ENCODE data around the gene SMAP1.
"Not testable (repeated sequence)": the region's sequence is repeated elsewhere in the genome, so short reads cannot be mapped to it uniquely, and the experiment has no call there.

The SMAP1 gene

DNA sequence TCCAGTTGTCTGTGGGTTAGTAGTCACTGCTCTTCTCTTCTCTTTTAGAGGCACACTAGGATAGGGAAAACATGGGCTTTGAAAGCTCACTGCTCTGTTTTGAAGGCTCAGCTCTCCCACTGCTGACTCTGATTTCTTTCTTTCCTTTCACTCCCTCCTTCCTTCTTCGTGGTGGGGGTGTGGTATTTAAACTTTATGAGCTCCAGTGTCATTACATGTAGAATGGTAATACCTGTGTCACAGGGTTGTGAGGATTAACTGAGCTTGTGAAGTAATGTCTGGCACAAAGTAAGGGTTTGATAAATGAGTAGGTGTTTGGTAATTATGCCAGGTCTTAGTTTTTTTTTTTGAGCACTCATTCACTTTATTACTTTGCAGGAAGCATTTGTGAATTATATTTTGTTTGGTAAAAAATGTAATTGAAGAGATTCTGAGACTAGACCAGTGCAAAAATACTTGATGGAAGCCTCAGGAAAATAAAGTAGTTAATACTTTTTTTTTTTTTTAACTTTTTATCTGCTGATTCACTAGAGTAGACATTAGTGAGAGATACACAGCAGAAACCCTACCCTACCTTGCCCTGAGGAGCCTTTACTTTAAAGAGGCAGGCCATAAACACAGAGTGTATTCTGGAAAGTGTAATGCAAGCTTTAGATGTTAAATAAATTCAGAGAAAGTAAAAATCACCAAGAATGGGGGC is 17.3 kb downstream of the SMAP1 start:
- DNase-seq: no peak

DNA sequence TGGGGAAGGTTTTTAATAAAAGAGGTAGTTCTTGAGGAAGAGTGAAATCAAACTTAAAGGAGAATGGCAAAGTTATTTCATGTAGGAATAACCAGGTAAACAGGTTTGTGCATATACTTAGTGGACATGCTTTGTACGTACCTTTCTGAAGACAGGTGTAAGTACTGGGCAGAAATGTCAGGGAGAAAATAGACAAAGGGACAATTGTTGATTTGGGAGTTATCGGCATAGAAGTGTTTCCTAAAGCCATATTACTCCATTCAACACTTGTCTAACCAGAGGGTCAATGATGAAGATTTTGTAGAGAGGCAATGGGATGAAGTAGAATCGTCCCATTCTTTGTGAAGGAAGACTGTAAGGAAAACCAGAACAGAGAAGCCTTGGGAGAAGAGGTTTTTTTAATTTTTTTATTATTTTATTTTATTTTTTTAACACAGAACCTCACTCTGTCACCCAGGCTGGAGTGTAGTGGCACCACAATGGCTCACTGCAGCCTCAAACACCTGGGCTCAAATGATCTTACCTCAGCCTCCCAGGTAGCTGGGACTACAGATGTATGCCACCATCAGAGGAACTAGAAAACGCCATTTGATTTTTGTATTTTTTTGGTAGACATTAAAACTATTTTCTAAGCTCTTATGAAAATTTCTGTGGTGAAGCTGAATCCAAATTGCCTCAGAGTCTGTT is 18.0 kb downstream of the SMAP1 start:
- DNase-seq: no peak

DNA sequence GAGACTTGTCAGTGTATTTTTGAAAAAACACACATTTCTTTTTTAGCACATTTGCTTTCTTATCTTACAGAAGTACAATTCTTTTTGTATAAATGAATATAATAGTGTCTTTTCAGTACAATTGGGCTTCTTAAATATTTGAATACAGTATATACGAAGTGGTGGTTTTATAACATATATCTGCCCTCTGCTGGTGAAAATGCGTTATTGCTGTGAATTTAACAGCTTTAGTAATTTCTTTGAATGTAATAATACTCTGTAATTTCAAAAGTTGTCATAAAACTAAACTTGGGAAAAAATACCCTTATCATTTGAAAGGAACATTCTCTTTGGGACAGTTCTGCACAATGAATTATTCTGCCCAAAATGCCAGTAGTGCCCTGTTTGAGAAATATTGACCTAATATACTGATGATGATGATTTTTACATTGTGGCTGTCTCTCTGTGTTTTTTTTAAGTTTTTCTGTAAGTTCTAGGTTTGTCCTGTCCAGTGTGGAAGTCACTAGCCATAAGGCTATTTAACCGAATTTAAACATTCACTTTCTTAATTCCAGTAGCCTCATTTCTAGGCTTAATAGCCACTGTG is 19.0 kb downstream of the SMAP1 start:
- DNase-seq: no peak

DNA sequence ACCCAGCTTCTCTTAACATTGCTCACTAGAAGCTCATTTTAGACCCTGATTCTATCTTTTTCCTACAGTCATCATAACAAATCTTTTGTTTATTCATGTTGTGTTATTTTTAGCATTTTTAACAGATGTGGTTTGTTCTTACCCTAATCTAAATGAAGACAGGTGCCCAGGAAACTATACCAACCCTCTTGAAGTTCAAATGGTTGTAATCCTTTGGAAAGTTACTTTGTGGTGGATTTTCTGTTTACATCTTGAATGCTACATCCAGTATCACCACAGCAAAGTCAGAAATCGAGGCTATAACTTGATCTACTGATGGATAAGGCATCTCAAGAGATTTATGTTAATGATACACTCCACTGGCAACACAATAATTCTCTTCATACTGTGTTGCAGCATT is 26.2 kb downstream of the SMAP1 start:
- DNase-seq: no peak

DNA sequence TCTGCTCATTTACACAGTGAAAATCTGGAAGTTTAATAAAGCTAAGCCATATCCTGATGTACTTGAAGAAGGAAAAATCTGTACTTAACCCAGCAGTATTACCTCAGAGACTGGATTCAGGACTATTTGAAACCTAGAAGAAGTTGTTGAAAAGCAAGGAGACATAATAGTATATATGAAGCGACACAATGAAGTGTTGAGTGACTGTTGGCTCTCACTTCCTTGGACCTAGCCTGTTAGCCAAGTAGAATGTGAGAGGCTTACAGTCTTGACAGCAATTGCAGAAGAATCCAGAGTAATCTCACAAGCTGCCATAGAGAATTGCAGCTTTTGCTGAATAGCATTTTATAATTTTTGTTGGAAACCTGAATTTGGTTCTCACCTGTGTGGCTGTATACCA is 26.7 kb downstream of the SMAP1 start:
- DNase-seq: no peak

DNA sequence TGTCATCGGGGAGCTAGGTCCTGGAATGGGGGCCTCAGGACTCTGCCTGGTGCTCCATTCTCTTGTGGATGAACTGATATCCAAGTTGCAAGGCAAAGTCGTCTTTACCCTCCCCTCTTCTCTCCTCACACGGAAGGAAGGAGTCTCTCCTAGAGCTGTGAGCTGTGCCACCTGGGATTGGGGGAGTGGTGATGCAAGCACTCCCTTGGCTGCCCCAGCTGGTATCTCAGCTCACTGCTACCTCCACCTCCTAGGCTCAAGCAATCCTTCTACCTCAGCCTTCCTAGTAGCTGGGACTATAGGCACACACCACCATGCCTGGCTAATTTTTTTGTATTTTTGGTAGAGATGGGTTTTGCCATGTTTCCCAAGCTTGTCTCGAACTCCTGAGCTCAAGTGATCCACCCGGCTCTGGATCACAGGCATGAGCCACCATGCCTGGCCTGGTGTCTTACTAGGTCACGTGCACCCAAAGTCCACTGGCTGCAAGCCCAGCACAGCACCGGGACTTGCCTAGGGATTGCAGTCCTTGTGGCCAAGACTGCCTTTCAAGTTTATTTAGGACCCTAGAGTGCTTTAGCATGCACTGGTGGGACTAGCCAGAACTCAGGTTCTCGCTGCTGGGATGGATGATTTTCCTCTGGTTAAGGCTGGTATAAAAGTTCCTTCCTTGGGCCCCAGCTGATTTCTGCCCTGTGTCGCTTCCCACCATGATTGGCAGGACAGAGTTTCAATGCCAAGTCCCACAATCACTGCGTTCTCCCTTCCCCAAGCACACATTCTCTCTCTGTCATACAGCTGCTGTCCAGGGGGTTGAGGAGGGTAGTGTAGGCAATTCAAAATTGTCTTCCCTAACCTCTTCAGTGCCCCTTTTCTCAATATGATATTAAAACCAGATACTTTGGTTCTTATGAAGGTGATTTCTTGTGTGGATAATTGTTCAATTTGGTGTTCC is 33.5 kb downstream of the SMAP1 start:
- no peak for DNase-seq

DNA sequence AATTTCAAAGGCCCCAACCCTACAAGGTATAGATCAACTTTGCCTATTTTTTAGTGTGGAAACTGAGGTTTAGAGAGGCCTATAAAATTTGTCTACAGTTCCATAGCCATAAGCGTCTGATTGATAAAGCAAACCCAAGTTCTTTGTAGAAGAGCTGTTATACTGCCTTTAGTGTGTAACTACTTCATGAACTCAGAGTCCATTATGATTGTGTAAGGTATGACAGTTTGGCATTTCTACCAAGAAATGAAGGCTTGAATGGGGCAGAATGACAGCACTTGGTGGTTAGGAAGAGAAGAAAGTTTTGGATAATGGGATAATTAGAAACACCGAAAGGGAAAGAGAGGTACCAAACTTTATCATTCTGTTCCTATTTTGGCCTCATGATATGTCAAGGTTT is 38.1 kb downstream of the SMAP1 start:
- no peak for DNase-seq

DNA sequence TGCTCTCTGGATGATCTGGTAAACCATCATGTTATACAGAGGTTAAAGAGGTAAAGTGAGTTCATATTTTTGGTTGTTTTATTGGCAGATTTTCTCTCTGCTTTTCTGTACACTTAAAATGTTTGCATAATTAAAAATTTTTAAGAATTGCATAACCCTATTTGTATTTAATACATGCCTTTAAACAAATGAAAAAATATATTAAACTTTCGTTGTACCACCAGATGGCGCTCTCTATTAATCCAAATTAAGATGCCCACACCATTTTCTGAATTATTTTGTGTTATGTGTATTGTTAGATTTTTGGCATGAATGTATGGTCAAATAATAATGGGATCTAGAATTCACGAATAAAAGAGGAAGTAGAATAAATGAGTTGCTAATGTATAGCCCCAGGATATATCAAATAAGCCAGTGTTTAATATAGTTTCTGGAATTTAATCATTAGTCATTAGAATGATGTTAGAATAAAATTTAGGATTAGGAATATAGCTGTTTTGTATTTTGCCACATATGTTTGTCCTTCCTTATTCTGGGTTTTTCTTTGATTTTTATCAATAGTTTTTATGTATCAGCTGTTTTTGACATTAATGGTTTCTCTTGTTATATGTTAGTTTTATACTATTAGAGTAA is 38.9 kb downstream of the SMAP1 start:
- no peak for DNase-seq

DNA sequence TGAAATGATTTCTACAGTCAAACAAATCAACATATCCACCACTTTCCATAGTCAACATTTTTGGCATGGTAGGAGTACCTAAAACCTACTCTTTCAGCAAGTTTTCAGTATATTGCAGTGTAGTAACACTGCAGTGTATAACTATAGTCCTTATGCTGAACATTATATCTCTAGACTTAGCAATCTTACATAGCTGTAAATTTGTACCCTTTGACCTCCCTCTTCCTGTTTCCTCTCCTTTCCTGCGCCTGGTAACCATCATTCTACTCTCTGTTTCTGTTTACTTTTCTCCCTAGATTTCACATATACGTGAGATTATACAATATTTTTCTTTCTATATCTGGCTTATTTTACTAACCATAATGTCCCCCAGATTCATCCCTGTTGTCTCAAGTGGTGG is 40.2 kb downstream of the SMAP1 start:
- no peak for DNase-seq

DNA sequence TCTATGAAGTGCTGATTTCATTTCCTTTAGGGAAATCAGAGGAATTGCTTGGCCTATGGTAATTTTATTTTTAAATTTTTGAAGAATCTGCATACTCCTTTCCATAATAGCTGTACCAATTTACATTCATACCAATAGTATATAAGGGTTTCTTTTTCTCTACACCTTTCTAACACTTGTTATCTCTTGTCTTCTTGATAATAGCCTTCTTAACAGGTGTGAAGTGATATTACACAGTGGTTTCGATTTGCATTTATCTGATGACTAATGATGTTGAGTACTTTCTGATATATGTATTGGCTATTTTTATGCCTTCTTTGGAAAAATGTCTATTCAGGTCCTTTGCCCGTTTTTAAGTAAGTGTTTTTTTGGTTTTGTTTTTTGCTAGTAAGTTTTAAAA is 40.8 kb downstream of the SMAP1 start:
- no peak for DNase-seq

DNA sequence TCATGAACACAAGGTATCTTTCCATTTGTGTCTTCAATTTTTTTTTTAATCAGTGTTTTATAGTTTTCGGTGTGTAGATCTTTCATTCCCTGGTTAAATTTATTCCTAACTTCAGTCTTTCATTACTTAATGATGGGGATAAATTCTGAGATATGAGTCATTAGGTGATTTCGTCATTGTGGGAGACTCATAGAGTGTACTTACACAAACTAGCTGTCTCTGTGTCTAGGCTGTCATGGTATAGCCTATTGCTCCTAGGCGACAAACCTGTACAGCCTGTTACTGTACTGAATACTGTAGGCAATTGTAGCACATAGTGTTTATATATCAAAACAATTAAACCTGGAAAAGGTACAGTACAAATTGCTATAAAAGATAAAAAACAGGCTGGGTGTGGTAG is 42.1 kb downstream of the SMAP1 start:
- no peak for DNase-seq

DNA sequence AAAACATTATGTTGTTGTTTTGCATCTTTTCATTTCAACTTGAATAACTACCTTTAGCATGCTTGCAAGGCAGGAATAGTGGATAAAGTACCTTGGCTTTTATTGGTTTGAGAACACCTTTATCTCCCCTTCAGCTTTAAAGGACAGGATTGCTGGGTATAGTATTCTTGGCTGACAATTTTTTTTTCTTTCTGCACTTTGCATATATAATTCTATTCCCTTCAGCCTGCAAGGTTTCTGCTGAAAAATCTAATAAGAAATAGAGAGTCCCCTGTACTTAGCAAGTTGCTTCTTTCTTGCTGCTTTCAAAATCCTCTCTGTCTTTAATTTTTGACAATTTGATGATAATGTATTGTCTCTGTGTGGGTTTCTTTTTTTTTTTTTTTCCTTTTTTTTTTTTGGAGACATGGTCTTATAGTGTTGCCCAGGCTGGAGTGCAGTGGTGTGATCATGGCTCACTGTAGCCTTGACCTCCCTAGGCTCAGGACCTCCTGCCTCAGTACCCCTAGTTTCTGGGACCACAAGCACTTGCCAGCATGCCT is 47.1 kb downstream of the SMAP1 start:
- DNase-seq: no peak

DNA sequence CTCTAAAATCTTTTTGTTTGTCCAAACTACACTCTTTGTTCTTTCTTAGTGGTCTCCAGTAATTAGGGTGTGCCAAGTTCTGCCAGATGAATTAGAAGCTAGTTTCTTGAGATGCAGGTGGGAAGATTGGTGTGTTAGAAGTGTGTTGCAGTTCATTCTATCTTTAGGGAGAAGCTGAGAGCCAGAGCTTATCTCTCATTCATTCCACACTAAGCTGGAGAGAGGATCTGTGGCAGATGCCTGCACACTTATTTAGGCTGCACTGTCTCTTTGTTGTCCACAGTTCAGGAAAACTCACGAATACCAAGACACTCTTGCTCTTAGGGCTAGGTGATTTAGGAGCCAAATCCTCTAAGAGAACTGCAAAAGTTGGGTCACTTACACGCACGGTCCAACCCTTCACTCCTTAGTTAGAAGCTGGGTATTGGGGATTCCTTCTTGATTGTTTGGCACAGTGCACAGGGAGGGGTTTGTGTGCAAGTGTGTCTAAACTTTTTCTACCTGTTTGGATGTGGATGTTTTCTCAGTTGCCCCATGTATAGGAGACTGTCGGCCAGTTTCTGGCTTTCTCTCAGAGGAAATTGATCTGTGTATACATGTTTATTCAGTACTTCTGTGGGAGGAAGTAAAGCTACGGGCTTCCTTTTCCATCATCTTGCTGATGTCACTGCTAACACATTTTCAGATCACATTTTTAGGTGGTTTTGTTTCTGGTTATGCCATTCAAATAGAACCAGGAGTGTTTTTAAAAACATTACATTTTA is 49.5 kb downstream of the SMAP1 start:
- DNase-seq: no peak

DNA sequence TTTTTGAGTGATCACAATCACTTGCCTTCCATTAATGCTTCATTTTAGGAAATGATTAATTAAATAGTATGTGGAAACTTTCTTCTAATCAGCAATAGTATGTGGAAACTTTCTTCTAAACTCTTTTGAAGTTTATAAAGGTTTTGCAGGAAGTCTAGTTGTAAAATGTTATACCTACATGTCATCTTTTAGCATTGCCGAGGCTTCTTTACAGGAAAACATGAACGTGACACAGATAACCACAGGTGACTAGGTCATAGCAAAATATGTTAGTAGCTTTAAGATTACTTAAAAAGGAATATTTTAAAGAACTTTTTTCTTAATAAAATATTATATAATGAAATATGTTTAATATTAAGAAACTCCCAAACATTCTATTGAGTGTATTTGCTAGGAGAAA is 56.8 kb downstream of the SMAP1 start:
- DNase-seq: no peak

DNA sequence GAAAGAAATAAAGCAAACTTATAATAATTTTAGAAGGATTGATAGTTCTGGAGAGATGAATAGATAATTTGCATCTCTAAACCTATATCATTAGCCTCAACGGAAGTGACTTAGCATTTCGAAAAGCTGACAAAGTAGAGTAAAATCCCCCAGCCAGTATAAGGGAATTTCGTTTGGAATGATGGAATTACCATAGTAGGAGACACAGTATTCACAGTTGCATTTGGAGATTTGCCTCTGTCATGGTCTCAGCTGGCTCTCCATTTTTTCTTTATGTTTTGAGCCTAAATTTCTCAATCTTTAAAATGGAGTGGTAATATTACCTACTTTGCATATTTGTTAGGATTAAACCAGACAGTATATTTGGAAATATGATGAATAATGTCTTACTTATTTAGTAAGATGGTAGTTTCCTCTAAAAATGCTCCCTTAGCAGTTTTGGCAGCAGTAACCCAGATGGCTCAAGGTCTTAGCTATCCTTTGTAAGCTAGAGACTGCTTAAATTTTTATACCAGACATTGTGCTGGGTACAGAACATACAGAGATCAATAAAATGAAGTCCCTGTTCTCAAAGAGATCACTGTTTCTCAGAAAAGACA is 58.2 kb downstream of the SMAP1 start:
- no peak for DNase-seq

DNA sequence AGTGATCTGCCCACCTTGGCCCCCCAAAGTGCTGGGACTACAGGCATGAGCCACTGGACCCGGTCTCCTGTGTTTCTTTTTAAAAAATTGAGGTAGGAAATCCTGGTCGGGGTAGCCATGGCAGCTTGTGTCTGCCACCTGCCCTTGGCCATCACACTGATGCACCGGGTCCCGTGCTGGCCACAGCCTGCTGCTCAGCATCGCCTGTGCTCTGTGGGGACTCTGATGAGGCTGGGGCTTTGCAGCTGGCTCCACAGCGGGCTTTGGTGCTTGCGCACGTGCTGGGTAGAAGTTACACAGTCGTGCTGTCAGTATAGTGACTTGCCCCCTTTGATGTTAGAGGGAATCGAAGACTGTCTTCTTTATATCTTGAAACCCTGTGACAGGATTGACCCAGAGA is 66.7 kb downstream of the SMAP1 start:
- no peak for DNase-seq

DNA sequence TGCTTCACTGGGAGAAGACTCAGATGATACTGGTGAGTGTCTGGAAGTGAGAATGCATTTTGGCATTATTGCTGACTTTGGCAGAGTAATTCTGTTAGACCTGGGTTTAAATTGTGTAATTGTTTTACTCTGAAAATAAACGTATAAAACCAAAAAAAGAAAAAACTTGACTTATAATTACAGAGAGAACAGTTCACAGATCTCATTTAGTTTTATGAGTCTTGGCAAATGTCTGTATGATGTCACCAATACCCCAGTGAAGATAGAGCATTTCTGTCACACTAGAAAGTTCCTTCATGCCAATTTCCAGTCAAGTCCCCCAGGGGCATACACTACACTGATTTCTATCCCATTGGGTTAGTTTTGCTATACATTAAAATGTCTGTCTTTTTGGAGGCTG is 67.3 kb downstream of the SMAP1 start:
- no peak for DNase-seq

DNA sequence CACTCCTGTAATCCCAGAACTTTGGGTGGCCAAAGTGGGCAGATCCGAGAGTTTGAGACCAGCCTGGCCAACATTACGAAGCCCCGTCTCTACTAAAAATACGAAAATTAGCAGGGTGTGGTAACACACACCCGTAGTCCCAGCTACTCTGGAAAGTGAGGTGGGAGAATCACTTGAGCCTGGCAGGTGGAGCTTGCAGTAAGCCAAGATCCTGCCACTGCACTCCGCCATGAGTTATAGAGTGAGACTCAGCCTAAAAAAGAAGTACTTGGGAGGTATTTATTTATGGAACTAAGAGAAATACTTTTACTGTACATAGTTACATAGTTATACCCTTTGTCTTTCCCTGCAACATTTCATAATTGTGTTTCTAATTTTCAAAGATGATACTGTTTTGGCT is 67.8 kb downstream of the SMAP1 start:
- DNase-seq: no peak

DNA sequence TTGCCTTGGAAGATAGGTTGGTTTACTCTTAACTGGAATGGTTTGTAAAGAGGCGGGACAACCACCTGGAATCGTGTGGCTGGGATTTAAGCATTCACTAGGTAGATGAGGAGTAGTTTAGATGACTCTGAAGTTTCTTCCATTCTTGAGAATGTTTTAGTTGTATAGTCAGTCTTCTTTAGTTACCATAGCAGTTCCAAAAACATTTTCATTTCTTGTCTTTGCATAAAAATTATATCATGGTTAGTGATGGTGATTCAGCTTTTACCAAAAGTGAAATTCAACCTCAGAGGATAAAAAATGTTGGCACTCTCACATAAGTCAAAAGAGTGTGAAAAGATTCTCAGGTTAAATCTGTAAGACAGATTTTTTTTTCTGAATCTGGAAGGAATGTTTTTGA is 70.3 kb downstream of the SMAP1 start:
- no peak for DNase-seq

DNA sequence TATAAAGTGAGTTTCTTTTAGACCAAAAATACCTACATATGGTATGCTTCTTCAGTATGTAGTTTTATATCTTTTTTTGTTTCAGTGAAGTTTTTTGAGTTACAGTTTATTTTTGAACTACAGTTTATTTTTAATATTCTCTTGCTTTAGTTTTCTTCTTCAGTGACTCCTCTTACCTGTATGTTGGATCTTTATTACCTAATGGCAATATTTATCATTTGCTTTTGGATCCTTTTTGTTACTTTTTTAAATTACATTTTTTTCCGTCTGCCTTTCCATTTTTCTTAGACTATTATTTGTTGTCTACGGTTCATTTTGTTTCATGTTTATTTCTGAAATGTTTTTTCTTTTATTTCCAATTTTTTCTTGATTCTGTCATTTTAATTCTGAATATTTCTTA is 71.9 kb downstream of the SMAP1 start:
- DNase-seq: no peak

DNA sequence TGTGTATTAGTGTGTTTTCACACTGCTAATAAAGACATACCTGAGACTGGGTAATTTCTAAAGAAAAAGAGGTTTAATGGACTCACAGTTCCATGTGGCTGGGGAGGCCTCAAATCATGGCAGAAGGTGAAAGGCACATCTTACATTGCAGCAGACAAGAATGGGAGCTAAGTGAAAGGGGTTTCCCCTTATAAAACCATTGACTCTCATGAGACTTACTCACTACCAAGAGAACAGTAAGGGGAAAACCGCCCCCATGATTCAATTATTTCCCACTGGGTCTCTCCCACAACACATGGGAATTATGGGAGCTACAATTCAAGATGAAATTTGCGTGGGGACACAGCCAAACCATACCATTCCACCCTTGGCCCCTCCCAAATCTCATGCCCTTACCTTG is 73.1 kb downstream of the SMAP1 start:
- not testable (repeated sequence) for DNase-seq

All from NCI-H1436 treated with DMSO at 0.1 percent for 48 hours (cell line).